Keratinocyte (primary cell): ENCODE measurements around the gene TEP1. TPM values are rescaled to one million over a fixed set of nuclear protein-coding genes. Genes with fewer than 3 reads are reported as not detected.

ENCODE experiments used
- DNase-seq: peaks from one replicate; pipeline ENCODE4 v3.0.0-alpha.2; 2011; ENCODE audit warnings: low read depth, missing footprints, low spot score
- FAIRE-seq: peaks from 2 replicates; lab custom pipeline; 2011; peaks lifted over from hg19 to GRCh38; lab: Jason Lieb, UNC
- H2AFZ ChIP-seq: 2 replicates; pipeline ENCODE4 v1.6.0; 2012; ENCODE audit warnings: low read length, control low read depth, inconsistent platforms; ENCODE audit not compliant: control insufficient read depth
- H3K27ac ChIP-seq: 2 replicates; pipeline ENCODE4 v1.5.1; 2011; ENCODE audit warnings: low read length; ENCODE audit not compliant: control insufficient read depth, insufficient read depth
- H3K27me3 ChIP-seq: 3 replicates; pipeline ENCODE4 v1.6.0; 2011; ENCODE audit warnings: low read length; ENCODE audit not compliant: control insufficient read depth, insufficient read depth; ENCODE audit errors: extremely low read depth
- H3K36me3 ChIP-seq, 2 experiments: 2 replicates in 1 of 2; 3 replicates in 1 of 2; pipeline ENCODE4 v1.5.1; 2011; ENCODE audit warnings: low read length in 2 of 2, mild to moderate bottlenecking in 1 of 2; ENCODE audit not compliant: control insufficient read depth in 2 of 2, insufficient read depth in 2 of 2; ENCODE audit errors: extremely low read depth in 1 of 2
- H3K4me1 ChIP-seq: 3 replicates; pipeline ENCODE4 v1.5.1; 2011; ENCODE audit warnings: low read length; ENCODE audit not compliant: control insufficient read depth, insufficient read depth; ENCODE audit errors: extremely low read depth
- H3K4me2 ChIP-seq: 3 replicates; pipeline ENCODE4 v1.6.0; 2011; ENCODE audit warnings: low read depth, low read length; ENCODE audit not compliant: control insufficient read depth, insufficient read depth; ENCODE audit errors: extremely low read depth
- H3K4me3 ChIP-seq, 3 experiments: fragments of 200-600 bp in 1 of 3; sonication (generic) in 1 of 3; 2 replicates in 2 of 3; 3 replicates in 1 of 3; pipeline ENCODE4 v1.5.1; 2011 to 2016; ENCODE audit warnings: low read length in 3 of 3, mild to moderate bottlenecking in 3 of 3, control low read depth in 2 of 3, inconsistent platforms in 1 of 3, low read depth in 1 of 3, mixed read lengths in 1 of 3, mixed run types in 1 of 3, moderate library complexity in 1 of 3; ENCODE audit not compliant: control insufficient read depth in 2 of 3, insufficient read depth in 2 of 3; ENCODE audit errors: extremely low read depth in 1 of 3
- H3K79me2 ChIP-seq: 2 replicates; pipeline ENCODE4 v1.6.0; 2012; ENCODE audit warnings: low read length; ENCODE audit not compliant: control insufficient read depth, insufficient read depth
- H3K9ac ChIP-seq: 3 replicates; pipeline ENCODE4 v1.6.0; 2011; ENCODE audit warnings: low read length; ENCODE audit not compliant: control insufficient read depth, insufficient read depth; ENCODE audit errors: extremely low read depth
- H3K9me1 ChIP-seq: 3 replicates; pipeline ENCODE4 v1.6.0; 2011; ENCODE audit warnings: low read length; ENCODE audit not compliant: control insufficient read depth, insufficient read depth; ENCODE audit errors: extremely low read depth
- H3K9me3 ChIP-seq: 2 replicates; pipeline ENCODE4 v1.5.1; 2012; ENCODE audit warnings: low read depth, low read length; ENCODE audit not compliant: control insufficient read depth
- H4K20me1 ChIP-seq: 3 replicates; pipeline ENCODE4 v1.6.0; 2011; ENCODE audit warnings: low read length; ENCODE audit not compliant: control insufficient read depth, insufficient read depth; ENCODE audit errors: extremely low read depth
- EZH2 ChIP-seq: IDR thresholded peaks from one replicate; pipeline ENCODE4 v1.6.1; 2012; ENCODE audit warnings: inconsistent platforms, mild to moderate bottlenecking, low read length, moderate library complexity
- dilution Hi-C: fragments of 300-500 bp; cut with MboI; formaldehyde crosslinking; loops from one replicate; pipeline ENCODE4 v1.7.0; 2020; ENCODE audit warnings: low sequenced_read_pairs; ENCODE audit not compliant: extremely low pct_ligation_motif_present
- polyA plus RNA-seq, 5 experiments: library from polyadenylated mRNA; depleted of rRNA in 3 of 5; stranded (reverse) in 3 of 5; stranded (forward) in 1 of 5; unstranded in 1 of 5; fragments of >200 nt; gene quantifications; 1 replicate in 1 of 5; 2 replicates in 3 of 5; 3 replicates in 1 of 5; pipeline versions ENCODE4 v1.2.1 to v1.2.3, GENCODE V29; 2011 to 2012; ENCODE audit warnings: missing spikeins in 2 of 5, low read depth in 1 of 5, low replicate concordance in 1 of 5
- TF ChIP-seq, protein P1 (sequence below), 3 experiments: IDR thresholded peaks in 1 of 3; conservative IDR thresholded peaks in 1 of 3; optimal IDR thresholded peaks in 1 of 3; 2 replicates in 2 of 3; 3 replicates in 1 of 3; pipeline versions ENCODE3 to v1.5.1; 2011; ENCODE audit warnings: low read length in 3 of 3, mild to moderate bottlenecking in 3 of 3, moderate library complexity in 2 of 3, control low read depth in 1 of 3, inconsistent platforms in 1 of 3; ENCODE audit not compliant: insufficient read depth in 2 of 3; ENCODE audit errors: extremely low read depth in 1 of 3

Gene TEP1
- polyA plus RNA-seq, 1 donor (not counting 4 experiments of a cell fraction or from before 2014, with no cell fraction given): 16.6 TPM

DNA sequence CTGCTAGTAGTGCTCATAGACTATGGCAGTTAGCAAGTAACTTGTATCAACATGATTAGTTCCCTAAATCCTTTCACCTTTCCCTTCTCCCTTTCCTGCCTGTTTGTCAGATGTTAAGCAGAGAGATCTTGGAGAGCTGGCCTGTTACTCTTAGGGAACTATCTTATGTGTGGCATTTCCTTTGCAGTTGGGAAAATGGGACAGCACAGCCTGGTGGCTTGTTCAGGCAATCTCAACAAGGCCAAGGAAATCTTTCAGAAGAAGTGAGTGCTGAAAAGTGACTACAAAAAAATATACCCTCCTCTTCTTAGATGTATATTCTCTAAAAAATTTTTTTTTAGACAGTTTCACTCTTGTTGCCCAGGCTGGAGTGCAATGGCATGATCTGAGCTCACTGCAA, 62.4 kb downstream of the TEP1 start:
- H3K4me2 ChIP-seq: no peak overlapping the region
- no peak overlapping the region for H2AFZ ChIP-seq
- no peak overlapping the region for H3K9ac ChIP-seq
- dilution Hi-C loops: no loop called here
- FAIRE-seq: no peak
- no peaks in the 10 kb centered on the region for H3K4me1 ChIP-seq
- H3K36me3 ChIP-seq: peaks cover 7 to 27% of the 10 kb centered on the region in 2 experiments
- no peaks in the 10 kb centered on the region for H4K20me1 ChIP-seq
- no peaks in the 10 kb centered on the region for H3K9me1 ChIP-seq
- H3K79me2 ChIP-seq: no peaks in the 10 kb centered on the region
- no peaks in the 10 kb centered on the region for H3K9me3 ChIP-seq
- no peak overlapping the region for H3K27ac ChIP-seq
- TF ChIP-seq, protein P1, sequence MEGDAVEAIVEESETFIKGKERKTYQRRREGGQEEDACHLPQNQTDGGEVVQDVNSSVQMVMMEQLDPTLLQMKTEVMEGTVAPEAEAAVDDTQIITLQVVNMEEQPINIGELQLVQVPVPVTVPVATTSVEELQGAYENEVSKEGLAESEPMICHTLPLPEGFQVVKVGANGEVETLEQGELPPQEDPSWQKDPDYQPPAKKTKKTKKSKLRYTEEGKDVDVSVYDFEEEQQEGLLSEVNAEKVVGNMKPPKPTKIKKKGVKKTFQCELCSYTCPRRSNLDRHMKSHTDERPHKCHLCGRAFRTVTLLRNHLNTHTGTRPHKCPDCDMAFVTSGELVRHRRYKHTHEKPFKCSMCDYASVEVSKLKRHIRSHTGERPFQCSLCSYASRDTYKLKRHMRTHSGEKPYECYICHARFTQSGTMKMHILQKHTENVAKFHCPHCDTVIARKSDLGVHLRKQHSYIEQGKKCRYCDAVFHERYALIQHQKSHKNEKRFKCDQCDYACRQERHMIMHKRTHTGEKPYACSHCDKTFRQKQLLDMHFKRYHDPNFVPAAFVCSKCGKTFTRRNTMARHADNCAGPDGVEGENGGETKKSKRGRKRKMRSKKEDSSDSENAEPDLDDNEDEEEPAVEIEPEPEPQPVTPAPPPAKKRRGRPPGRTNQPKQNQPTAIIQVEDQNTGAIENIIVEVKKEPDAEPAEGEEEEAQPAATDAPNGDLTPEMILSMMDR (optimal IDR thresholded peaks at IDR 0.05 in 1 of 3, IDR thresholded peaks at IDR 0.05 in 1 of 3, conservative IDR thresholded peaks at IDR 0.05 in 1 of 3; ENCODE audit: extremely low read depth in 1 of 3, insufficient read depth in 2 of 3, low read length in 3 of 3): peak in 2 of 3 experiments; percentile 6 to 16
- TF ChIP-seq EZH2: no peak
- no peak overlapping the region for H3K4me3 ChIP-seq
- no peaks in the 10 kb centered on the region for H3K27me3 ChIP-seq
- no peak for DNase-seq

DNA sequence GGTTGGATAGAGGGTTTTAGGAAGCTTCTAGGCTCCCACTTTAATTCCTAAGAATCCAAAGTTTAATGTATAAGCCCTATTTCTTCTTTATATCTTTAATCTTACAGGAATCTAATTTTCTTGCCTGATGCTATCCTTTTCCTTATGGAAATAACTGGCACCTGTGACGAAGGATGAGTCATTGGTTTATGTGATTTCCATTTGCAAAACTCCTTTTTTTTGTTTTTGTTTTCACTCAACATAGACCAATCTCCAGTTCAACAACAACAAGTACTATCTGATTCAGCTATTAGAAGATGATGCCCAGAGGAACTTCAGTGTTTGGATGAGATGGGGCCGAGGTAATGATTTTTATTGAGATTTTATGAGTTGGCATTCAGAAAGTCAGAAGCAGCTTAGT, 63.0 kb downstream of the TEP1 start:
- Histone ChIP-seq H3K36me3 (peaks cover 7 to 27% of the 10 kb centered on the region in 2 experiments), H3K4me2 (no peak overlapping the region), H3K4me3 (no peak overlapping the region), H3K27ac (no peak overlapping the region), H4K20me1 (no peaks in the 10 kb centered on the region), H2AFZ (no peak overlapping the region), H3K9me3 (no peaks in the 10 kb centered on the region), H3K27me3 (no peaks in the 10 kb centered on the region), H3K4me1 (no peaks in the 10 kb centered on the region), H3K79me2 (no peaks in the 10 kb centered on the region), H3K9me1 (no peaks in the 10 kb centered on the region), H3K9ac (no peak overlapping the region)
- DNase-seq: no peak
- dilution Hi-C loops: no loop called here
- FAIRE-seq: no peak
- TF ChIP-seq EZH2: no peak
- TF ChIP-seq, protein P1 (optimal IDR thresholded peaks at IDR 0.05 in 1 of 3, IDR thresholded peaks at IDR 0.05 in 1 of 3, conservative IDR thresholded peaks at IDR 0.05 in 1 of 3; ENCODE audit: extremely low read depth in 1 of 3, insufficient read depth in 2 of 3, low read length in 3 of 3): no peak
